Suprapubic skin (tissue), 3 donors: Measurements from ENCODE around the gene SGPP1.

Source experiments
- EP300 ChIP-seq: sonication (generic); formaldehyde crosslinking; IDR thresholded peaks from one replicate; pipeline ENCODE4 v1.6.1; 2017; ENCODE audit warnings: antibody characterized with exemption
- POLR2A ChIP-seq, 2 donors: fragments of 450-650 bp; IDR thresholded peaks; one replicate each; pipeline ENCODE4 v1.6.1; 2017; ENCODE audit warnings: antibody characterized with exemption in 2 of 2, mild to moderate bottlenecking in 2 of 2, moderate library complexity in 2 of 2
- TF ChIP-seq, protein P1 (sequence below), 2 donors: fragments of 200-600 bp in 1 of 2; fragments of 450-650 bp in 1 of 2; sonication (generic) in 1 of 2; IDR thresholded peaks; one replicate each; pipeline ENCODE4 v1.5.1; 2016 to 2019; ENCODE audit warnings: antibody characterized with exemption in 2 of 2, mild to moderate bottlenecking in 1 of 2, moderate library complexity in 1 of 2

DNA sequence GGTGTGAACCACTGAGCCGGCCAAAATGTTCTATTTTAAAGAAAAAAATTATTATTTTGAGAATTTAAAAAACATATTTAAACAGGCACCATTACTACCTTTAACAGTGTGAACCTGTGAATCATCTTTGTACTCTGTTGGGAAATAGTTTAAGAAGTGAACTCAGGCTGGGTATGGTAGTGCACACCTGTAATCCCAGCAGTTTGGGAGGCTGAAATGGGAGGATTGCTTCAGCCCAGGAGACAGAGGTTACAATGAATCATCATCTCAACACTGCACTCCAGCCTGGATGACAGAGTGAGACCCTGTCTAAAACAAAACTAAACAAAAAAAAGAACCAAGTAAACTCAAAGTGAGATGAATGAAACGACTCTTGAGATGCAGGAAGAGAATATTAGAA is 83.1 kb downstream of the SGPP1 start:
- TF ChIP-seq POLR2A (IDR thresholded peaks at IDR 0.05) (no peak), EP300 (no peak)
- TF ChIP-seq, protein P1, sequence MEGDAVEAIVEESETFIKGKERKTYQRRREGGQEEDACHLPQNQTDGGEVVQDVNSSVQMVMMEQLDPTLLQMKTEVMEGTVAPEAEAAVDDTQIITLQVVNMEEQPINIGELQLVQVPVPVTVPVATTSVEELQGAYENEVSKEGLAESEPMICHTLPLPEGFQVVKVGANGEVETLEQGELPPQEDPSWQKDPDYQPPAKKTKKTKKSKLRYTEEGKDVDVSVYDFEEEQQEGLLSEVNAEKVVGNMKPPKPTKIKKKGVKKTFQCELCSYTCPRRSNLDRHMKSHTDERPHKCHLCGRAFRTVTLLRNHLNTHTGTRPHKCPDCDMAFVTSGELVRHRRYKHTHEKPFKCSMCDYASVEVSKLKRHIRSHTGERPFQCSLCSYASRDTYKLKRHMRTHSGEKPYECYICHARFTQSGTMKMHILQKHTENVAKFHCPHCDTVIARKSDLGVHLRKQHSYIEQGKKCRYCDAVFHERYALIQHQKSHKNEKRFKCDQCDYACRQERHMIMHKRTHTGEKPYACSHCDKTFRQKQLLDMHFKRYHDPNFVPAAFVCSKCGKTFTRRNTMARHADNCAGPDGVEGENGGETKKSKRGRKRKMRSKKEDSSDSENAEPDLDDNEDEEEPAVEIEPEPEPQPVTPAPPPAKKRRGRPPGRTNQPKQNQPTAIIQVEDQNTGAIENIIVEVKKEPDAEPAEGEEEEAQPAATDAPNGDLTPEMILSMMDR (IDR thresholded peaks at IDR 0.05) = no peak
